Testis (tissue), 3 donors: Measurements from ENCODE around the gene NOL6. TPM values are rescaled to one million over a fixed set of nuclear protein-coding genes. Genes with fewer than 3 reads are reported as not detected.
A peak's percentile ranks its signal among the peaks of the same experiment; 100 is the strongest.

Experiments
- DNase-seq: peaks from one replicate; pipeline ENCODE4 v3.0.0-alpha.2; 2019
- H3K27ac ChIP-seq, 2 donors: fragments of 200-600 bp; sonication (generic); one replicate each; pipeline ENCODE4 v1.5.1; 2019
- H3K27me3 ChIP-seq: fragments of 200-600 bp; sonication (generic); one replicate; pipeline ENCODE4 v1.5.1; 2019
- H3K36me3 ChIP-seq: fragments of 200-600 bp; sonication (generic); one replicate; pipeline ENCODE4 v1.5.1; 2017; ENCODE audit warnings: low read depth; ENCODE audit errors: missing control alignments
- H3K4me1 ChIP-seq: fragments of 200-600 bp; sonication (generic); one replicate; pipeline ENCODE4 v1.5.1; 2019
- H3K4me3 ChIP-seq, 2 donors: fragments of 200-600 bp; sonication (generic); one replicate each; pipeline ENCODE4 v1.5.1; 2017 to 2019
- H3K9me3 ChIP-seq: fragments of 200-600 bp; sonication (generic); one replicate; pipeline ENCODE4 v1.5.1; 2017
- CTCF ChIP-seq, 3 experiments: fragments of 450-650 bp in 2 of 3; fragments of 200-600 bp in 1 of 3; sonication (generic) in 1 of 3; IDR thresholded peaks; one replicate each; pipeline ENCODE4 v1.5.1; 2016 to 2019; ENCODE audit warnings: antibody characterized with exemption in 3 of 3, mild to moderate bottlenecking in 2 of 3, moderate library complexity in 1 of 3
- POLR2A ChIP-seq: fragments of 450-650 bp; IDR thresholded peaks from one replicate; pipeline ENCODE4 v1.6.1; 2017; ENCODE audit warnings: antibody characterized with exemption, mild to moderate bottlenecking, moderate library complexity
- WGBS, 2 donors: methylation state at CpG; one replicate each; pipeline ENCODE4 v1.1.5; 2018; 5-methylcytosine and 5-hydroxymethylcytosine counted together
- intact Hi-C: fragments of 100-400 bp; cut with DNase I; formaldehyde crosslinking; loops from one replicate; pipeline ENCODE4 v1.15.1; 2023; ENCODE audit warnings: low total_unique reads
- polyA plus RNA-seq: library from polyadenylated mRNA; stranded (reverse); fragments of 350-450 nt; fragmentation: Illumina TruSeq; extraction: RNeasy Lipid Tissue Mini Kit (QIAGEN cat#74804); gene quantifications from one replicate; pipeline ENCODE4 v1.2.3, GENCODE V29; 2014; ENCODE audit warnings: low read depth, low replicate concordance; ENCODE audit not compliant: insufficient read depth
- total RNA-seq, 2 donors: library from RNA; depleted of rRNA; stranded (reverse); fragments of >200 nt; gene quantifications; one replicate each; pipeline ENCODE4 v1.2.3, GENCODE V29; 2016

The NOL6 gene
- total and polyA plus RNA-seq, 3 donors from 2014 or later: 40.4 to 51.6 (median 45.4) TPM

GRCh38 chr9:33419708-33420303 is 53.9 kb downstream of the NOL6 start:
- no peak overlapping the region for H3K4me3 ChIP-seq
- WGBS, 2 donors: 60 to 70% methylated on average over 10 of the region's 10 CpGs
- no peaks in the 10 kb centered on the region for H3K4me1 ChIP-seq
- intact Hi-C loops: loop anchor here (5.0 kb wide), 1 partner anchor 43 kb away; no protein-coding TSS in a partner anchor
- H3K27ac ChIP-seq: no peak overlapping the region
- TF ChIP-seq CTCF (IDR thresholded peaks at IDR 0.05) (no peak), POLR2A (no peak)
- H3K9me3 ChIP-seq: no peaks in the 10 kb centered on the region
- no peak for DNase-seq
- H3K27me3 ChIP-seq: no peaks in the 10 kb centered on the region
- no peaks in the 10 kb centered on the region for H3K36me3 ChIP-seq

GRCh38 chr9:33418090-33418489 is 55.6 kb downstream of the NOL6 start:
- no peak for TF ChIP-seq CTCF (IDR thresholded peaks at IDR 0.05)
- TF ChIP-seq POLR2A: no peak

GRCh38 chr9:33416996-33417395 is 56.7 kb downstream of the NOL6 start:
- Histone ChIP-seq H3K9me3 (no peaks in the 10 kb centered on the region), H3K27ac (no peak overlapping the region), H3K36me3 (no peaks in the 10 kb centered on the region), H3K27me3 (no peaks in the 10 kb centered on the region), H3K4me1 (no peaks in the 10 kb centered on the region), H3K4me3 (no peak overlapping the region)
- TF ChIP-seq POLR2A: no peak
- TF ChIP-seq CTCF (IDR thresholded peaks at IDR 0.05): no peak
- no peak for DNase-seq
- 74 to 90% methylated on average over 4 to 5 of the region's 5 CpGs for WGBS, 2 donors
- intact Hi-C loops: loop anchor here (5.0 kb wide), 1 partner anchor 40 kb away; no protein-coding TSS in a partner anchor

More at GRCh38 chr9:33418090-33418489, 55.6 kb downstream of the NOL6 start:
- no peak overlapping the region for H3K27ac ChIP-seq
- no peak for DNase-seq
- no peaks in the 10 kb centered on the region for H3K4me1 ChIP-seq
- H3K4me3 ChIP-seq: no peak overlapping the region
- no peaks in the 10 kb centered on the region for H3K27me3 ChIP-seq
- 94 to 96% methylated on average over 7 to 8 of the region's 8 CpGs for WGBS, 2 donors
- H3K36me3 ChIP-seq: no peaks in the 10 kb centered on the region
- intact Hi-C loops: loop anchor here (5.0 kb wide), 1 partner anchor 41 kb away; no protein-coding TSS in a partner anchor
- no peaks in the 10 kb centered on the region for H3K9me3 ChIP-seq

- DNase-seq: peak; percentile 87
- 44 to 61% methylated on average over 9 of the region's 9 CpGs for WGBS, 2 donors
- Histone ChIP-seq H3K27ac (no peak overlapping the region), H3K27me3 (no peaks in the 10 kb centered on the region), H3K4me3 (no peak overlapping the region), H3K9me3 (no peaks in the 10 kb centered on the region), H3K36me3 (no peaks in the 10 kb centered on the region), H3K4me1 (no peaks in the 10 kb centered on the region)
- intact Hi-C loops: loop anchor here (5.0 kb wide), 1 partner anchor 38 kb away; no protein-coding TSS in a partner anchor
- TF ChIP-seq POLR2A (no peak), CTCF (IDR thresholded peaks at IDR 0.05) (peak; percentile 58 to 77 (median 68))
Observed at GRCh38 chr9:33415501-33416038, 58.2 kb downstream of the NOL6 start.
